IMR-90 (cell line): ENCODE data around the gene RPS6KL1. TPM values are rescaled to one million over a fixed set of nuclear protein-coding genes. Genes with fewer than 3 reads are reported as not detected.

ENCODE experiments used
- ATAC-seq: fragments of 200-7000 bp; cut with Tn5 transposase; 2 replicates; pipeline ENCODE4 v1.9.1; 2020; ENCODE audit warnings: low read depth, mild to moderate bottlenecking, moderate library complexity
- BruUV-seq: library from RNA; stranded (reverse); fragments of 400-500 nt; replicated peaks from 2 replicates; lab custom pipeline; 2021; lab: Mats Ljungman, UMichigan
- CTCF ChIA-PET: fragments of 300-600 bp; formaldehyde crosslinking; extraction: SDS; loops from one replicate; lab custom pipeline; 2021; ENCODE audit warnings: antibody characterized with exemption; lab: Yijun Ruan, JAX
- POLR2A ChIA-PET: fragments of 300-600 bp; sonication (Branson Sonifier 250); formaldehyde crosslinking; loops from one replicate; lab custom pipeline; 2022; ENCODE audit warnings: antibody characterized with exemption; ENCODE audit not compliant: unreplicated experiment; lab: Charles Lee
- DNase-seq: peaks from one replicate; pipeline ENCODE4 v3.0.0; 2013
- H2AFZ ChIP-seq: replicated peaks from 2 replicates; pipeline ENCODE3; 2013; ENCODE audit warnings: low read length, mild to moderate bottlenecking; ENCODE audit not compliant: poor library complexity
- H2AK5ac ChIP-seq: 2 replicates; pipeline ENCODE4 v1.6.1; 2013; ENCODE audit warnings: low read depth, low read length, inconsistent platforms
- H2AK9ac ChIP-seq: replicated peaks from 2 replicates; pipeline ENCODE3; 2013; ENCODE audit warnings: mild to moderate bottlenecking, low read depth, low read length, moderate library complexity; ENCODE audit not compliant: poor library complexity
- H2BK120ac ChIP-seq: 2 replicates; pipeline ENCODE4 v1.6.1; 2013; ENCODE audit warnings: low read depth, low read length, inconsistent platforms
- H2BK15ac ChIP-seq: 3 replicates; pipeline ENCODE4 v1.6.1; 2013; ENCODE audit warnings: low read depth, low read length, inconsistent platforms
- H2BK20ac ChIP-seq: 2 replicates; pipeline ENCODE4 v1.6.1; 2013; ENCODE audit warnings: low read depth, mild to moderate bottlenecking, inconsistent platforms, low read length, moderate library complexity
- H2BK5ac ChIP-seq: 2 replicates; pipeline ENCODE4 v1.6.1; 2013; ENCODE audit warnings: mild to moderate bottlenecking, low read depth, low read length, inconsistent platforms; ENCODE audit not compliant: poor library complexity, severe bottlenecking
- H3K14ac ChIP-seq: replicated peaks from 2 replicates; pipeline ENCODE4 v1.6.1; 2013; ENCODE audit warnings: low read depth, low read length, inconsistent platforms
- H3K18ac ChIP-seq: 2 replicates; pipeline ENCODE4 v1.6.1; 2013; ENCODE audit warnings: low read depth, low read length, control low read depth
- H3K23ac ChIP-seq: 2 replicates; pipeline ENCODE4 v1.6.1; 2013; ENCODE audit warnings: low read depth, low read length, inconsistent platforms
- H3K27ac ChIP-seq: 2 replicates; pipeline ENCODE4 v1.5.1; 2013; ENCODE audit warnings: mild to moderate bottlenecking, control low read depth, low read length; ENCODE audit not compliant: insufficient read depth
- H3K27me3 ChIP-seq: 2 replicates; pipeline ENCODE4 v1.6.1; 2013; ENCODE audit warnings: low read length; ENCODE audit not compliant: control insufficient read depth, insufficient read depth
- H3K36me3 ChIP-seq: 2 replicates; pipeline ENCODE4 v1.6.1; 2013; ENCODE audit warnings: low read length, mixed read lengths; ENCODE audit not compliant: control insufficient read depth, insufficient read depth
- H3K4ac ChIP-seq: 2 replicates; pipeline ENCODE4 v1.6.1; 2013; ENCODE audit warnings: low read depth, low read length, inconsistent platforms
- H3K4me1 ChIP-seq: 2 replicates; pipeline ENCODE4 v1.6.1; 2013; ENCODE audit warnings: low read length, mixed read lengths; ENCODE audit not compliant: control insufficient read depth, insufficient read depth
- H3K4me2 ChIP-seq: 2 replicates; pipeline ENCODE4 v1.6.1; 2013; ENCODE audit warnings: low read depth, mild to moderate bottlenecking, control low read depth, low read length, moderate library complexity
- H3K4me3 ChIP-seq: 2 replicates; pipeline ENCODE4 v1.5.1; 2013; ENCODE audit warnings: low read depth, mild to moderate bottlenecking, control low read depth, low read length, moderate library complexity; ENCODE audit not compliant: insufficient read depth
- H3K56ac ChIP-seq: 2 replicates; pipeline ENCODE4 v1.6.1; 2013; ENCODE audit warnings: low read length, inconsistent platforms; ENCODE audit not compliant: insufficient read depth; ENCODE audit errors: extremely low read depth
- H3K79me1 ChIP-seq, 2 experiments: 2 replicates each; pipeline ENCODE4 v1.6.1; 2013; ENCODE audit warnings: low read length in 2 of 2, inconsistent platforms in 1 of 2, low read depth in 1 of 2
- H3K9ac ChIP-seq: 2 replicates; pipeline ENCODE4 v1.6.1; 2013; ENCODE audit warnings: low read depth, low read length, control low read depth
- H3K9me1 ChIP-seq: 2 replicates; pipeline ENCODE4 v1.6.1; 2013; ENCODE audit warnings: low read length, inconsistent platforms; ENCODE audit not compliant: insufficient read depth
- H3K9me3 ChIP-seq: 2 replicates; pipeline ENCODE4 v1.6.1; 2013; ENCODE audit warnings: low read length; ENCODE audit not compliant: control insufficient read depth, insufficient read depth
- H4K20me1 ChIP-seq: 2 replicates; pipeline ENCODE4 v1.6.1; 2013; ENCODE audit warnings: low read length, inconsistent platforms; ENCODE audit not compliant: insufficient read depth
- H4K5ac ChIP-seq: 2 replicates; pipeline ENCODE4 v1.6.1; 2013; ENCODE audit warnings: mild to moderate bottlenecking, low read depth, low read length, control low read depth
- H4K8ac ChIP-seq, 2 experiments: 2 replicates each; pipeline ENCODE4 v1.6.1; 2013; ENCODE audit warnings: low read depth in 2 of 2, low read length in 2 of 2, control low read depth in 1 of 2, inconsistent platforms in 1 of 2
- H4K91ac ChIP-seq: 2 replicates; pipeline ENCODE4 v1.6.1; 2013; ENCODE audit warnings: low read depth, low read length, inconsistent platforms; ENCODE audit not compliant: insufficient read depth
- BHLHE40 ChIP-seq: fragments of 150-350 bp; IDR thresholded peaks from 2 replicates; pipeline ENCODE4 v1.6.1; 2016; ENCODE audit warnings: mild to moderate bottlenecking, low read depth, low read length
- CHD1 ChIP-seq: IDR thresholded peaks from 2 replicates; pipeline ENCODE4 v1.6.1; 2012; ENCODE audit warnings: low read depth, low read length, improper control_type of control experiment
- FOS ChIP-seq: fragments of 150-350 bp; IDR thresholded peaks from 2 replicates; pipeline ENCODE4 v1.6.1; 2016; ENCODE audit warnings: low read depth, low read length
- MAZ ChIP-seq: IDR thresholded peaks from 2 replicates; pipeline ENCODE4 v1.6.1; 2012; ENCODE audit warnings: low read depth, mild to moderate bottlenecking, low read length, improper control_type of control experiment, moderate library complexity, borderline replicate concordance
- MXI1 ChIP-seq: IDR thresholded peaks from 2 replicates; pipeline ENCODE4 v1.6.1; 2012; ENCODE audit warnings: low read depth, mild to moderate bottlenecking, low read length, moderate library complexity, borderline replicate concordance
- RCOR1 ChIP-seq: IDR thresholded peaks from 2 replicates; pipeline ENCODE4 v1.6.1; 2012; ENCODE audit warnings: mild to moderate bottlenecking, low read length, improper control_type of control experiment; ENCODE audit not compliant: insufficient replicate concordance
- WGBS, 2 experiments: methylation state at CpG; one replicate each; pipeline versions ENCODE4 v1.1.5 to v1.1.7; 2013; ENCODE audit warnings: missing lambda C conversion rate in 2 of 2; ENCODE audit not compliant: insufficient read length in 1 of 2; ENCODE audit errors: extremely low coverage in 2 of 2; 5-methylcytosine and 5-hydroxymethylcytosine counted together
- dilution Hi-C: fragments of 300-500 bp; cut with HindIII; formaldehyde crosslinking; loops from one replicate; pipeline ENCODE4 v1.14.3; 2018; ENCODE audit warnings: low sequenced_read_pairs; ENCODE audit not compliant: unreplicated experiment
- in situ Hi-C: fragments of 300-500 bp; cut with MboI; formaldehyde crosslinking; loops from 3 replicates; pipeline ENCODE4 v1.14.3; 2019; ENCODE audit warnings: low sequenced_read_pairs, inconsistent platforms, mixed read lengths
- intact Hi-C: fragments of 100-400 bp; cut with micrococcal nuclease; formaldehyde crosslinking; loops from 2 replicates; pipeline ENCODE4 v1.10.0; 2022
- polyA plus RNA-seq, 3 experiments: library from polyadenylated mRNA; depleted of rRNA; stranded (reverse); fragments of >200 nt; gene quantifications; 2 replicates each; pipeline ENCODE4 v1.2.3, GENCODE V29; 2012; ENCODE audit warnings: low replicate concordance in 1 of 3
- total RNA-seq: library from RNA; depleted of rRNA; stranded (reverse); fragments of >200 nt; gene quantifications from 2 replicates; pipeline ENCODE4 v1.2.3, GENCODE V29; 2012
- TF ChIP-seq, protein P1 (sequence below): conservative IDR thresholded peaks from 2 replicates; pipeline ENCODE4 v1.5.1; 2012; ENCODE audit warnings: mild to moderate bottlenecking, low read depth, low read length, improper control_type of control experiment
- TF ChIP-seq, protein P2 (sequence below): fragments of 150-350 bp; IDR thresholded peaks from 2 replicates; pipeline ENCODE4 v1.6.1; 2017; ENCODE audit warnings: mild to moderate bottlenecking, antibody characterized with exemption, low read length, low read depth

RPS6KL1 gene
- total and polyA plus RNA-seq, 2 of the 4 experiments (the other 2 are of a cell fraction) = 0.72 to 1.7 TPM

DNA sequence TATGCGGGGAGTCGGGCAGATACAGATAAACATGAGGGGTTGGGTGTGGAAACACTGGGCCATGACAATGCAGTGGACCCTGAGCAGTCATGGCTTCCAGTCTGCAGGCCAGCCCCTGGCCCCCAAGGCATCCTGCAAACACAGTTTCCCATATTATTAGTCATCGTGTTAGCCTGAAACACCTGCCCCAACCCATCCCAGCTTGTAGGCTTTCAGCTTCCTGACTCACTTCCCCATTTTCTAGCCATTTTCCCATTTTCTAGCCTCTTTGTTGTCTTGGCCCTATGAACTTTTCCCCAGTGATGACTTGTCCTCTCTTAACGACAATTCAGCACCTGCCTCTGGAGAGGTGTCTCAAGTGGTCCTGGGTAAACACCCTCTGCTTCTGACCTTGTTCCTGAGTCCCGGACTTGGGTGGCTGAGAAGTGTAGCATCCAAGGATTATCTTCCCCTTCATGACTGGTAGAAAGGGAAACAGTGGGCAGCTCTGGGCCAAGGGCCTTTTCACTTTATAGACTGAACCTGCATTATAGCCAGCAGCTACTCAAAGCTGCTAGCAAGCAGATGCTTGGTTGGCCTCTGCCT, 36.6 kb upstream of the RPS6KL1 start:
- H4K20me1 ChIP-seq = no peaks in the 10 kb centered on the region
- H3K27me3 ChIP-seq = peaks cover 31% of the 10 kb centered on the region
- no peak overlapping the region for H2BK120ac ChIP-seq
- no peak overlapping the region for H4K8ac ChIP-seq
- H2BK15ac ChIP-seq = no peak overlapping the region
- intact Hi-C loops (no loop called here), dilution Hi-C loops (no loop called here), in situ Hi-C loops (no loop called here)
- no peak overlapping the region for H2BK20ac ChIP-seq
- ChIA-PET POLR2A (no interaction called here), CTCF (no interaction called here)
- H3K27ac ChIP-seq = no peak overlapping the region
- TF ChIP-seq RCOR1 = no peak
- TF ChIP-seq CHD1 = no peak
- TF ChIP-seq FOS = no peak
- no peak for TF ChIP-seq MXI1
- TF ChIP-seq, protein P1, sequence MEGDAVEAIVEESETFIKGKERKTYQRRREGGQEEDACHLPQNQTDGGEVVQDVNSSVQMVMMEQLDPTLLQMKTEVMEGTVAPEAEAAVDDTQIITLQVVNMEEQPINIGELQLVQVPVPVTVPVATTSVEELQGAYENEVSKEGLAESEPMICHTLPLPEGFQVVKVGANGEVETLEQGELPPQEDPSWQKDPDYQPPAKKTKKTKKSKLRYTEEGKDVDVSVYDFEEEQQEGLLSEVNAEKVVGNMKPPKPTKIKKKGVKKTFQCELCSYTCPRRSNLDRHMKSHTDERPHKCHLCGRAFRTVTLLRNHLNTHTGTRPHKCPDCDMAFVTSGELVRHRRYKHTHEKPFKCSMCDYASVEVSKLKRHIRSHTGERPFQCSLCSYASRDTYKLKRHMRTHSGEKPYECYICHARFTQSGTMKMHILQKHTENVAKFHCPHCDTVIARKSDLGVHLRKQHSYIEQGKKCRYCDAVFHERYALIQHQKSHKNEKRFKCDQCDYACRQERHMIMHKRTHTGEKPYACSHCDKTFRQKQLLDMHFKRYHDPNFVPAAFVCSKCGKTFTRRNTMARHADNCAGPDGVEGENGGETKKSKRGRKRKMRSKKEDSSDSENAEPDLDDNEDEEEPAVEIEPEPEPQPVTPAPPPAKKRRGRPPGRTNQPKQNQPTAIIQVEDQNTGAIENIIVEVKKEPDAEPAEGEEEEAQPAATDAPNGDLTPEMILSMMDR = no peak
- TF ChIP-seq, protein P2, sequence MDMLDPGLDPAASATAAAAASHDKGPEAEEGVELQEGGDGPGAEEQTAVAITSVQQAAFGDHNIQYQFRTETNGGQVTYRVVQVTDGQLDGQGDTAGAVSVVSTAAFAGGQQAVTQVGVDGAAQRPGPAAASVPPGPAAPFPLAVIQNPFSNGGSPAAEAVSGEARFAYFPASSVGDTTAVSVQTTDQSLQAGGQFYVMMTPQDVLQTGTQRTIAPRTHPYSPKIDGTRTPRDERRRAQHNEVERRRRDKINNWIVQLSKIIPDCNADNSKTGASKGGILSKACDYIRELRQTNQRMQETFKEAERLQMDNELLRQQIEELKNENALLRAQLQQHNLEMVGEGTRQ = no peak
- no peak for TF ChIP-seq BHLHE40
- no peak for TF ChIP-seq MAZ
- H3K4ac ChIP-seq = no peak overlapping the region
- H3K18ac ChIP-seq = no peak overlapping the region
- no peaks in the 10 kb centered on the region for H3K36me3 ChIP-seq
- WGBS, 2 experiments = 90% methylated on average over 1 of the region's 5 CpGs; no CpG with 5 or more reads in 1 of the 2 experiments
- H3K9ac ChIP-seq = no peak overlapping the region
- no peak overlapping the region for H3K4me2 ChIP-seq
- no peak overlapping the region for H4K5ac ChIP-seq
- H3K23ac ChIP-seq = no peak overlapping the region
- DNase-seq (no peak), ATAC-seq (no peak)
- no peak overlapping the region for H2AFZ ChIP-seq
- H3K9me1 ChIP-seq = no peaks in the 10 kb centered on the region
- H3K14ac ChIP-seq = no peak overlapping the region
- H2AK9ac ChIP-seq = no peak overlapping the region
- no peaks in the 10 kb centered on the region for H3K9me3 ChIP-seq
- H3K79me1 ChIP-seq = no peaks in the 10 kb centered on the region
- no peak overlapping the region for H3K56ac ChIP-seq
- BruUV-seq = no TSS peak
- H4K91ac ChIP-seq = no peak overlapping the region
- H2BK5ac ChIP-seq = no peak overlapping the region
- H2AK5ac ChIP-seq = no peak overlapping the region
- peaks cover 3% of the 10 kb centered on the region; the same call in 1 of the 2 replicates for H3K4me1 ChIP-seq
- H3K4me3 ChIP-seq = no peak overlapping the region
